ENCODE measurements around the gene HOXA7. TPM values are rescaled to one million over a fixed set of nuclear protein-coding genes. Genes with fewer than 3 reads are reported as not detected.

The HOXA7 gene
- total RNA-seq, 4 donors from 2014 or later: 7.0 to 22.9 (median 12.8) TPM

DNA sequence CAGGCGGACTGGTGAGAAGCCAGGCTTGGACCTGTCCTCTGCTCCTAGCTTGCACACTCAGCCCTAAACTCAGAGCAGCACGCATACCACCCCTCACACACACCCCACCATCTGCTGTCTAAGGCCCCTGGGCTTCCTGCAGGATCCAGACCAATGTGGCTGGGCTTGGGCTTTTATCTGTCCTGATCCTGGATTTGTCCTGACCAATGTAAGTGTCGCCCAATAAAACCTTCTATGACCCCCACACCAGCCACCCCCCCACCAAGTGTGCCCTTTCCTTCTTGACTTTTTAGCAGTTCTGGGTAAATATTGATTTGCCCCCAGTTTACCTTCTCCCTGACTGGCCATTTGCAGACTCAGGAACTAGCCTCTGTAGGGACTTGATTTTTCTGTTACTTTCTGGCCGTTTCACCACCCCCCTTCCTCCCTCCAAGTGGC is 45.1 kb upstream of the HOXA7 start:
- H3K27ac ChIP-seq: peak overlapping the region; percentile 76 to 99 (median 96)
- no peak for DNase-seq
- WGBS, 2 donors (ENCODE audit: low coverage in 1 of 2): 27% methylated on average over 4 of the region's 4 CpGs; no CpG with 5 or more reads in 1 of the 2 donors

DNA sequence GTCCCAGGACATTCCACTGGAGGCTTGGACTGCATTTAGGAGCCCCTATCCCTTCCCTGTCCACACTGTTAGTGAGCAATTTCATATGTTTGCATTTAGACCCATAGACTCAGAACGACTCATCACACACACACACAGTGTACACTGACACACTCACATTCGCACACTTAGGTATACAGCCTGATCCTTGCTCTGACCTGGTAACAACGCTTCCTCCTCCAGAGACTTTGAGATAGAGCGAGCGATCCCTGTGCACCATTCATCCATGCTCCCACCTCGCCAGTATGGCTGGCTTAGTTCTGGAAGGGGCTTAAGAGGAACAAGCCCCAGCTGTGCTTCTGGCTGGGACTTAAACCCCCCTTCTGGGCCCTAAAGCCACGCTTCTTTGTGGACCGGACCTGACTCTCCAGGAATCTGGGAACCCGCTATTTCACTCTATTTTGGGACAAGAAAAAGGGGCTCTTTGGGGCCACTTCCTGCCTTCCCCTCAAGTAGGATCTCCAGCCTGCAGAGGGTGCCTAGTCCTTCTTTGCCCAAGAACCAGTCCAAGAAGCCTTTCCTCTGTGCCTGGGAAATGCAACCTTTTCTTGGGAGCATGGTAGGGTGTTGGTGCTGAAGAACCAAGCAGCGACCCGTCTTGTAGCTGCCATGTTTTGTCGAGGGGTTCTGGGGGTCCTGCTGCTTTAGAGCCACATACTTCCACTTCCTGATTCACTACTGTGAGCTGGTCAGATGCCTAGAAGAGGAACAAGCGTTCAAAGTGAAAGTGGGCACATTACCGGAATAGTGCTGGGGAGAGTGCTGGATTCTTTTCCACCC is 44.5 kb upstream of the HOXA7 start:
- Histone ChIP-seq H3K4me1 (peaks cover 4 to 32% (median 12%) of the 10 kb centered on the region in 4 donors), H3K27ac (peak overlapping the region; percentile 76 to 99 (median 96)), H3K4me3 (peak overlapping the region; percentile 40 to 73 (median 58)), H3K9me3 (no peaks in the 10 kb centered on the region), H3K36me3 (no peaks in the 10 kb centered on the region), H3K27me3 (peaks cover 89% of the 10 kb centered on the region)
- intact Hi-C loops (cut with DNase I; ENCODE audit: low total_unique reads) (loop anchor here (10.0 kb wide), 1 partner anchor 374 kb away; no protein-coding TSS in a partner anchor), in situ Hi-C loops (cut with MboI; ENCODE audit: low pct_ligation_motif_present in 1 of 4, low pct_unique_long_range_greater_than_20kb in 1 of 4, low sequenced_read_pairs in 3 of 4) (loop anchor here (10.0 to 25.0 kb wide), 7 partner anchors 374 to 811 kb away; no protein-coding TSS in a partner anchor)
- TF ChIP-seq POLR2AphosphoS5 (IDR thresholded peaks at IDR 0.05) (peak in 2 of 3 donors; percentile 43 to 81), POLR2A (IDR thresholded peaks at IDR 0.05) (peak; percentile 7)
- TF ChIP-seq, protein P1, sequence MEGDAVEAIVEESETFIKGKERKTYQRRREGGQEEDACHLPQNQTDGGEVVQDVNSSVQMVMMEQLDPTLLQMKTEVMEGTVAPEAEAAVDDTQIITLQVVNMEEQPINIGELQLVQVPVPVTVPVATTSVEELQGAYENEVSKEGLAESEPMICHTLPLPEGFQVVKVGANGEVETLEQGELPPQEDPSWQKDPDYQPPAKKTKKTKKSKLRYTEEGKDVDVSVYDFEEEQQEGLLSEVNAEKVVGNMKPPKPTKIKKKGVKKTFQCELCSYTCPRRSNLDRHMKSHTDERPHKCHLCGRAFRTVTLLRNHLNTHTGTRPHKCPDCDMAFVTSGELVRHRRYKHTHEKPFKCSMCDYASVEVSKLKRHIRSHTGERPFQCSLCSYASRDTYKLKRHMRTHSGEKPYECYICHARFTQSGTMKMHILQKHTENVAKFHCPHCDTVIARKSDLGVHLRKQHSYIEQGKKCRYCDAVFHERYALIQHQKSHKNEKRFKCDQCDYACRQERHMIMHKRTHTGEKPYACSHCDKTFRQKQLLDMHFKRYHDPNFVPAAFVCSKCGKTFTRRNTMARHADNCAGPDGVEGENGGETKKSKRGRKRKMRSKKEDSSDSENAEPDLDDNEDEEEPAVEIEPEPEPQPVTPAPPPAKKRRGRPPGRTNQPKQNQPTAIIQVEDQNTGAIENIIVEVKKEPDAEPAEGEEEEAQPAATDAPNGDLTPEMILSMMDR (IDR thresholded peaks at IDR 0.05): no peak
- no peak for DNase-seq
- 0 to 25% methylated on average over 3 to 14 of the region's 14 CpGs for WGBS, 2 donors (ENCODE audit: low coverage in 1 of 2)

More for the DNA sequence above, 45.1 kb upstream of the HOXA7 start:
- no peaks in the 10 kb centered on the region for H3K9me3 ChIP-seq
- no peaks in the 10 kb centered on the region for H3K36me3 ChIP-seq
- intact Hi-C loops (cut with DNase I; ENCODE audit: low total_unique reads) (loop anchor here (10.0 kb wide), 1 partner anchor 373 kb away; no protein-coding TSS in a partner anchor), in situ Hi-C loops (cut with MboI; ENCODE audit: low pct_ligation_motif_present in 1 of 4, low pct_unique_long_range_greater_than_20kb in 1 of 4, low sequenced_read_pairs in 3 of 4) (loop anchor here (10.0 to 25.0 kb wide), 7 partner anchors 373 to 811 kb away; no protein-coding TSS in a partner anchor)
- H3K4me3 ChIP-seq: peak overlapping the region in 3 of 4 donors; percentile 57 to 73 (median 59)
- H3K27me3 ChIP-seq: peaks cover 91% of the 10 kb centered on the region
- TF ChIP-seq, protein P1 (IDR thresholded peaks at IDR 0.05): no peak
- TF ChIP-seq POLR2A (IDR thresholded peaks at IDR 0.05): peak; percentile 51
- peaks cover 4 to 32% (median 13%) of the 10 kb centered on the region in 4 donors for H3K4me1 ChIP-seq

DNA sequence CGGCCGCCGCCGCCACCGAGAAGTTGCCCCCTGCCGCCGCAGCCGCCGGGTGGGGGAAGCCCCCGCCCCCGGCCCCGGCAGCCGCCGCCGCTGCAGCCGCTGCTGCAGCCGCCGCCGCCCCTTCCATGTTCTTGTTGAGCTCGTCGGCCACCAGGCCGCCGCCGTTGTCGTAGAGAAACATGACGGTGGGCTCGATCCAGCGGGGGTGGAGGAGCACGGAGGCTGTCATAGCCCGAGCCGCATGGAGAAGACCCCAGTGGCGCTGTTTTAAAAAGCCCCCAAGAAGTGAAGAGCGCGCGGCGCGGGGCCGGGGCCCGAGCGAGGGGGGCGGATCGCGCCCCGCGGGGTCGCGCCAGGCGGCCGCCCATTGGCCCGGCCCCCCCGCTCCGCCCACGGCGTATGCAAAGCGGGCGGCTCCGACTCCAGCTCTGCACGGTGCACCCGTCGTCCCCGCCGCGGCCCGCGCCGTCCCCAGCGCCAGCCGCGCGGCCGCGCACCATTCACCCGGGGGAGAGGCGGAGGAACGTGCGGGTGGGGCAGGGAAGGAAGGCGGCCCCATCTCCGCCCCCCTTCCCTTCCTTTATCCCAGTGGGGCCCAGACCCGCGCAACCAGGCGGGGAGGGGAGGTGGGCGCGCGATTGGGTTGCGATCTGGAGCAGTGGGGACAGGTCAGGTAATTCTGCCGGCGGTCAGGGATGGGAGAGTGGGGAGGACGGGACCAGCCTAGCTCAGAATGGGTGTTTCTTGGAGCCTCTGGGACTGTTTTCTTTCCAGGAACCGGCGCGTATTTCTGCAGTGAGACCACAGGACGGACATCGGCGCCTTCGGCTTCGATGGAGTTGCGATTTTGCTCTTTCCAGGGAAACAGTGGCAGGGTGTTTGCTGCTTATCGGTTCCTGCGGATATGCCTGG is 43.6 kb upstream of the HOXA7 start, which contains the start of gene HOXA13:
Gene HOXA13, minus strand, starts transcription at position 243 of the 912 bp plus-strand sequence. Its CDS starts 14 bp downstream, at position 229.
- intact Hi-C loops (cut with DNase I; ENCODE audit: low total_unique reads): loop anchor here (10.0 kb wide), 2 partner anchors 375 to 975 kb away; no protein-coding TSS in a partner anchor
- WGBS, 2 donors (ENCODE audit: low coverage in 1 of 2): 1% methylated on average over 12 to 84 of the region's 99 CpGs
- peak; percentile 88 for DNase-seq

More for the DNA sequence above, 43.6 kb upstream of the HOXA7 start, which contains the start of gene HOXA13:
- Histone ChIP-seq H3K4me3 (peak within 1 kb of the TSS; percentile 57 to 73 (median 64)), H3K27ac (peak within 1 kb of the TSS; percentile 82 to 99 (median 96)), H3K4me1 (peaks cover 3 to 26% (median 6%) of the 10 kb centered on the region in 4 donors), H3K9me3 (no peaks in the 10 kb centered on the region), H3K27me3 (peaks cover 87% of the 10 kb centered on the region), H3K36me3 (no peaks in the 10 kb centered on the region)
- in situ Hi-C loops (cut with MboI; ENCODE audit: low pct_ligation_motif_present in 1 of 4, low pct_unique_long_range_greater_than_20kb in 1 of 4, low sequenced_read_pairs in 3 of 4): loop anchor here (10.0 to 25.0 kb wide), 8 partner anchors 375 to 1338 kb away; no protein-coding TSS in a partner anchor
- TF ChIP-seq, protein P1 (IDR thresholded peaks at IDR 0.05): no peak
- peak; percentile 94 for TF ChIP-seq POLR2A (IDR thresholded peaks at IDR 0.05)
- peak; percentile 82 to 90 (median 85) for TF ChIP-seq POLR2AphosphoS5 (IDR thresholded peaks at IDR 0.05)
